Measurements from ENCODE around the gene BBX. TPM values are rescaled to one million over a fixed set of nuclear protein-coding genes. Genes with fewer than 3 reads are reported as not detected.
A peak's percentile ranks its signal among the peaks of the same experiment; 100 is the strongest.
"Not testable (repeated sequence)": the region's sequence is repeated elsewhere in the genome, so short reads cannot be mapped to it uniquely, and the experiment has no call there.

Gene BBX
- total and polyA plus RNA-seq, 2 donors from 2014 or later, result 8.1 to 85.8 TPM

GRCh38 chr3:107690522-107691138 lies 167.9 kb downstream of the BBX start:
- no peaks in the 10 kb centered on the region for H3K36me3 ChIP-seq (ENCODE audit: control insufficient read depth in 2 of 3, insufficient read depth in 3 of 3, low read length in 3 of 3)
- peaks cover 0 to 2% (median 0%) of the 10 kb centered on the region in 3 donors for H3K4me1 ChIP-seq (ENCODE audit: control insufficient read depth in 2 of 3, insufficient read depth in 2 of 3, low read depth in 1 of 3, low read length in 3 of 3)
- DNase-seq (peak in 2 of 5 donors; percentile 36 to 71), FAIRE-seq (peak; percentile 55)
- no peak overlapping the region for H3K27ac ChIP-seq (ENCODE audit: low read depth in 2 of 2, low read length in 2 of 2)
- no peaks in the 10 kb centered on the region for H3K9me3 ChIP-seq (ENCODE audit: control insufficient read depth in 2 of 3, insufficient read depth in 1 of 3, low read length in 3 of 3)
- H3K27me3 ChIP-seq (ENCODE audit: control insufficient read depth, insufficient read depth, low read length), result no peaks in the 10 kb centered on the region
- peak; percentile 39 for TF ChIP-seq CTCF (IDR thresholded peaks at IDR 0.05; ENCODE audit: borderline replicate concordance, extremely low read depth, insufficient read depth)
- H3K4me3 ChIP-seq (ENCODE audit: low read length in 3 of 3), result no peak overlapping the region
- H3K9ac ChIP-seq (ENCODE audit: low read length in 3 of 3), result no peak overlapping the region
- intact Hi-C loops (cut with DNase I), result no loop called here

DNA sequence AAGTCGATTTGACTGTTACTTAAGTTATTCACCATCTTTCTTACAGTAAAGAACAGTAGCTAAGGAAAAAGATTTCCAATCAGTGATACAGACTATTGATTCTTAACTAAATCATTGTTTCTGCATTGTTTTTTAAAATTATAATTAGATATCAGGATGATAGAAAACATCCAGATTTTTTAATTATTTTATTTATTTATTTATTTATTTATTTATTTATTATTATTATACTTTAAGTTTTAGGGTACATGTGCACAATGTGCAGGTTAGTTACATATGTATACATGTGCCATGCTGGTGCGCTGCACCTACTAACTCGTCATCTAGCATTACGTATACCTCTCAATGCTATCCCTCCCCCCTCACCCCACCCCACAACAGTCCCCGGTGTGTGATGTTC lies 169.2 kb downstream of the BBX start:
- intact Hi-C loops (cut with DNase I); DNase-seq; H3K9me3 ChIP-seq (ENCODE audit: control insufficient read depth in 2 of 3, insufficient read depth in 1 of 3, low read length in 3 of 3); H3K4me1 ChIP-seq (ENCODE audit: control insufficient read depth in 2 of 3, insufficient read depth in 2 of 3, low read depth in 1 of 3, low read length in 3 of 3); H3K27me3 ChIP-seq (ENCODE audit: control insufficient read depth, insufficient read depth, low read length); H3K36me3 ChIP-seq (ENCODE audit: control insufficient read depth in 2 of 3, insufficient read depth in 3 of 3, low read length in 3 of 3); H3K27ac ChIP-seq (ENCODE audit: low read depth in 2 of 2, low read length in 2 of 2); H3K9ac ChIP-seq (ENCODE audit: low read length in 3 of 3); H3K4me3 ChIP-seq (ENCODE audit: low read length in 3 of 3); FAIRE-seq: not testable (repeated sequence)

- intact Hi-C loops (cut with DNase I); H3K27ac ChIP-seq (ENCODE audit: low read depth in 2 of 2, low read length in 2 of 2); H3K4me1 ChIP-seq (ENCODE audit: control insufficient read depth in 2 of 3, insufficient read depth in 2 of 3, low read depth in 1 of 3, low read length in 3 of 3); H3K36me3 ChIP-seq (ENCODE audit: control insufficient read depth in 2 of 3, insufficient read depth in 3 of 3, low read length in 3 of 3); H3K9ac ChIP-seq (ENCODE audit: low read length in 3 of 3); FAIRE-seq; H3K27me3 ChIP-seq (ENCODE audit: control insufficient read depth, insufficient read depth, low read length); H3K4me3 ChIP-seq (ENCODE audit: low read length in 3 of 3); H3K9me3 ChIP-seq (ENCODE audit: control insufficient read depth in 2 of 3, insufficient read depth in 1 of 3, low read length in 3 of 3): not testable (repeated sequence)
- DNase-seq, result peak in 1 of 5 donors; percentile 18
Measured at GRCh38 chr3:107697348-107697747, 174.6 kb downstream of the BBX start.

DNA sequence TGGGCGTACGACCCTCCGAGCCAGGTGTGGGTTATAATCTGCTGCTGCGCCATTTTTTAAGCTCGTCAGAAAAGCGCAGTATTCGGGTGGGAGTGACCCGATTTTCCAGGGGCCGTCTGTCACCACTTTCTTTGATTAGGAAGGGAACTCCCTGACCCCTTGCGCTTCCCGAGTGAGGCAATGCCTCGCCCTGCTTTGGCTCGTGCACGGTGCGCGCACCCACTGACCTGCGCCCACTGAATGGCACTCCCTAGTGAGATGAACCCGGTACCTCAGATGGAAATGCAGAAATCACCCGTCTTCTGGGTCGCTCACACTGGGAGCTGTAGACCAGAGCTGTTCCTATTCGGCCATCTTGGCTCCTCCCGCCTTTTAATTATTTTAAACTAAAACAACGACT lies 175.1 kb downstream of the BBX start:
- peak overlapping the region; percentile 16 to 39 (median 29) for H3K4me3 ChIP-seq (ENCODE audit: low read length in 3 of 3)
- H3K9me3 ChIP-seq (ENCODE audit: control insufficient read depth in 2 of 3, insufficient read depth in 1 of 3, low read length in 3 of 3); H3K4me1 ChIP-seq (ENCODE audit: control insufficient read depth in 2 of 3, insufficient read depth in 2 of 3, low read depth in 1 of 3, low read length in 3 of 3); H3K27me3 ChIP-seq (ENCODE audit: control insufficient read depth, insufficient read depth, low read length); intact Hi-C loops (cut with DNase I); H3K9ac ChIP-seq (ENCODE audit: low read length in 3 of 3); H3K36me3 ChIP-seq (ENCODE audit: control insufficient read depth in 2 of 3, insufficient read depth in 3 of 3, low read length in 3 of 3); FAIRE-seq; H3K27ac ChIP-seq (ENCODE audit: low read depth in 2 of 2, low read length in 2 of 2): not testable (repeated sequence)
- DNase-seq, result peak in 1 of 5 donors; percentile 27

- intact Hi-C loops (cut with DNase I), result no loop called here
- H3K9me3 ChIP-seq (ENCODE audit: control insufficient read depth in 2 of 3, insufficient read depth in 1 of 3, low read length in 3 of 3), result no peaks in the 10 kb centered on the region
- H3K36me3 ChIP-seq (ENCODE audit: control insufficient read depth in 2 of 3, insufficient read depth in 3 of 3, low read length in 3 of 3), result no peaks in the 10 kb centered on the region
- TF ChIP-seq CTCF (IDR thresholded peaks at IDR 0.05; ENCODE audit: borderline replicate concordance, extremely low read depth, insufficient read depth), result no peak
- no peak overlapping the region for H3K9ac ChIP-seq (ENCODE audit: low read length in 3 of 3)
- DNase-seq (no peak), FAIRE-seq (no peak)
- no peak overlapping the region for H3K27ac ChIP-seq (ENCODE audit: low read depth in 2 of 2, low read length in 2 of 2)
- H3K27me3 ChIP-seq (ENCODE audit: control insufficient read depth, insufficient read depth, low read length), result no peaks in the 10 kb centered on the region
- H3K4me1 ChIP-seq (ENCODE audit: control insufficient read depth in 2 of 3, insufficient read depth in 2 of 3, low read depth in 1 of 3, low read length in 3 of 3), result peaks cover 0 to 2% (median 0%) of the 10 kb centered on the region in 3 donors
- no peak overlapping the region for H3K4me3 ChIP-seq (ENCODE audit: low read length in 3 of 3)
Measured at GRCh38 chr3:107699682-107700081, 176.9 kb downstream of the BBX start.

All from kidney (tissue), 14 donors.